ENCODE data around the gene SLC43A3.

Gene SLC43A3

GRCh38 chr11:57391111-57391510, 35.8 kb downstream of the SLC43A3 start:
- Histone ChIP-seq H3K4me3 (ENCODE audit: control insufficient read depth in 1 of 7, extremely low read depth in 1 of 7, insufficient read depth in 4 of 7, low read depth in 2 of 7, low read length in 6 of 7) (no peak overlapping the region), H3K9me3 (ENCODE audit: control extremely low read depth in 1 of 5, control insufficient read depth in 4 of 5, insufficient read depth in 2 of 5, low read depth in 1 of 5, low read length in 4 of 5) (no peaks in the 10 kb centered on the region), H3K27ac (ENCODE audit: insufficient read depth in 1 of 2, low read depth in 1 of 2, low read length in 2 of 2, poor library complexity in 1 of 2, severe bottlenecking in 2 of 2) (no peak overlapping the region), H3K27me3 (replicated peaks in 2 of 5; ENCODE audit: control insufficient read depth in 4 of 5, insufficient read depth in 5 of 5, low read length in 4 of 5) (no peaks in the 10 kb centered on the region), H3K4me1 (ENCODE audit: control extremely low read depth in 1 of 4, control insufficient read depth in 4 of 4, insufficient read depth in 4 of 4, low read length in 3 of 4) (peaks cover 0 to 30% (median 3%) of the 10 kb centered on the region in 4 experiments), H3K36me3 (ENCODE audit: control insufficient read depth in 4 of 4, insufficient read depth in 4 of 4, low read length in 3 of 4) (no peaks in the 10 kb centered on the region)
- CTCF ChIA-PET: interaction anchor here (1.1 kb wide), 1 partner anchor 10 kb away, joined by 3 read pairs; the partner anchor contains the start of gene PRG3
- 100% methylated on average over 1 of the region's 3 CpGs for WGBS (ENCODE audit: insufficient coverage)
- POLR2A ChIA-PET: no interaction called here
- no peak for DNase-seq

- WGBS (ENCODE audit: insufficient coverage): 76% methylated on average over 2 of the region's 2 CpGs
- POLR2A ChIA-PET: no interaction called here
Observed at GRCh38 chr11:57390535-57390934, 36.4 kb downstream of the SLC43A3 start, which contains the start of gene PRG2. PRG2 (minus strand) TSS chr11:57390650; CDS start chr11:57389944, 706 bp downstream.

GRCh38 chr11:57387289-57388030, 39.5 kb downstream of the SLC43A3 start:
- Histone ChIP-seq H3K9me3 (ENCODE audit: control extremely low read depth in 1 of 5, control insufficient read depth in 4 of 5, insufficient read depth in 2 of 5, low read depth in 1 of 5, low read length in 4 of 5) (no peaks in the 10 kb centered on the region), H3K27ac (ENCODE audit: insufficient read depth in 1 of 2, low read depth in 1 of 2, low read length in 2 of 2, poor library complexity in 1 of 2, severe bottlenecking in 2 of 2) (no peak overlapping the region), H3K4me3 (ENCODE audit: control insufficient read depth in 1 of 7, extremely low read depth in 1 of 7, insufficient read depth in 4 of 7, low read depth in 2 of 7, low read length in 6 of 7) (no peak overlapping the region), H3K4me1 (ENCODE audit: control extremely low read depth in 1 of 4, control insufficient read depth in 4 of 4, insufficient read depth in 4 of 4, low read length in 3 of 4) (peaks cover 0 to 26% (median 8%) of the 10 kb centered on the region in 4 experiments), H3K36me3 (ENCODE audit: control insufficient read depth in 4 of 4, insufficient read depth in 4 of 4, low read length in 3 of 4) (no peaks in the 10 kb centered on the region), H3K27me3 (replicated peaks in 2 of 5; ENCODE audit: control insufficient read depth in 4 of 5, insufficient read depth in 5 of 5, low read length in 4 of 5) (no peaks in the 10 kb centered on the region)
- 87% methylated on average over 11 of the region's 16 CpGs for WGBS (ENCODE audit: insufficient coverage)
- DNase-seq: peak; percentile 45 to 72 (median 68)
- ChIA-PET CTCF (interaction anchor here (0.8 to 2.5 kb wide), 11 partner anchors 8 to 140 kb away, joined by 3 to 8 read pairs (median 4); no protein-coding TSS in a partner anchor), POLR2A (no interaction called here)

More at GRCh38 chr11:57390535-57390934, 36.4 kb downstream of the SLC43A3 start, which contains the start of gene PRG2:
- H3K4me1 ChIP-seq (ENCODE audit: control extremely low read depth in 1 of 4, control insufficient read depth in 4 of 4, insufficient read depth in 4 of 4, low read length in 3 of 4): peaks cover 0 to 25% (median 3%) of the 10 kb centered on the region in 4 experiments
- H3K36me3 ChIP-seq (ENCODE audit: control insufficient read depth in 4 of 4, insufficient read depth in 4 of 4, low read length in 3 of 4): no peaks in the 10 kb centered on the region
- no peak for DNase-seq
- H3K4me3 ChIP-seq (ENCODE audit: control insufficient read depth in 1 of 7, extremely low read depth in 1 of 7, insufficient read depth in 4 of 7, low read depth in 2 of 7, low read length in 6 of 7): no peak within 1 kb of the TSS
- no peaks in the 10 kb centered on the region for H3K9me3 ChIP-seq (ENCODE audit: control extremely low read depth in 1 of 5, control insufficient read depth in 4 of 5, insufficient read depth in 2 of 5, low read depth in 1 of 5, low read length in 4 of 5)
- H3K27me3 ChIP-seq (replicated peaks in 2 of 5; ENCODE audit: control insufficient read depth in 4 of 5, insufficient read depth in 5 of 5, low read length in 4 of 5): no peaks in the 10 kb centered on the region
- CTCF ChIA-PET: interaction anchor here (1.9 kb wide), 1 partner anchor 10 kb away, joined by 5 read pairs; the partner anchor contains the start of gene PRG3
- no peak within 1 kb of the TSS for H3K27ac ChIP-seq (ENCODE audit: insufficient read depth in 1 of 2, low read depth in 1 of 2, low read length in 2 of 2, poor library complexity in 1 of 2, severe bottlenecking in 2 of 2)

- peaks cover 0 to 20% (median 8%) of the 10 kb centered on the region in 4 experiments for H3K4me1 ChIP-seq (ENCODE audit: control extremely low read depth in 1 of 4, control insufficient read depth in 4 of 4, insufficient read depth in 4 of 4, low read length in 3 of 4)
- POLR2A ChIA-PET: no interaction called here
- no peak for DNase-seq
- CTCF ChIA-PET: interaction anchor here (0.6 to 2.2 kb wide), 10 partner anchors 7 to 141 kb away, joined by 3 to 7 read pairs (median 4); no protein-coding TSS in a partner anchor
- H3K9me3 ChIP-seq (ENCODE audit: control extremely low read depth in 1 of 5, control insufficient read depth in 4 of 5, insufficient read depth in 2 of 5, low read depth in 1 of 5, low read length in 4 of 5): no peaks in the 10 kb centered on the region
- 98% methylated on average over 4 of the region's 5 CpGs for WGBS (ENCODE audit: insufficient coverage)
- no peaks in the 10 kb centered on the region for H3K27me3 ChIP-seq (replicated peaks in 2 of 5; ENCODE audit: control insufficient read depth in 4 of 5, insufficient read depth in 5 of 5, low read length in 4 of 5)
- no peak overlapping the region for H3K4me3 ChIP-seq (ENCODE audit: control insufficient read depth in 1 of 7, extremely low read depth in 1 of 7, insufficient read depth in 4 of 7, low read depth in 2 of 7, low read length in 6 of 7)
- H3K27ac ChIP-seq (ENCODE audit: insufficient read depth in 1 of 2, low read depth in 1 of 2, low read length in 2 of 2, poor library complexity in 1 of 2, severe bottlenecking in 2 of 2): no peak overlapping the region
- H3K36me3 ChIP-seq (ENCODE audit: control insufficient read depth in 4 of 4, insufficient read depth in 4 of 4, low read length in 3 of 4): no peaks in the 10 kb centered on the region
Observed at GRCh38 chr11:57386178-57386940, 40.6 kb downstream of the SLC43A3 start.

- peaks cover 0 to 9% (median 5%) of the 10 kb centered on the region in 4 experiments for H3K4me1 ChIP-seq (ENCODE audit: control extremely low read depth in 1 of 4, control insufficient read depth in 4 of 4, insufficient read depth in 4 of 4, low read length in 3 of 4)
- H3K9me3 ChIP-seq (ENCODE audit: control extremely low read depth in 1 of 5, control insufficient read depth in 4 of 5, insufficient read depth in 2 of 5, low read depth in 1 of 5, low read length in 4 of 5): no peaks in the 10 kb centered on the region
- DNase-seq: no peak
- ChIA-PET POLR2A (no interaction called here), CTCF (interaction anchor here (0.9 to 1.4 kb wide), 5 partner anchors 8 to 22 kb away, joined by 3 to 5 read pairs (median 3); no protein-coding TSS in a partner anchor)
- H3K4me3 ChIP-seq (ENCODE audit: control insufficient read depth in 1 of 7, extremely low read depth in 1 of 7, insufficient read depth in 4 of 7, low read depth in 2 of 7, low read length in 6 of 7): no peak within 1 kb of the TSS
- H3K36me3 ChIP-seq (ENCODE audit: control insufficient read depth in 4 of 4, insufficient read depth in 4 of 4, low read length in 3 of 4): no peaks in the 10 kb centered on the region
- WGBS (ENCODE audit: insufficient coverage): 95% methylated on average over 2 of the region's 2 CpGs
- H3K27me3 ChIP-seq (replicated peaks in 2 of 5; ENCODE audit: control insufficient read depth in 4 of 5, insufficient read depth in 5 of 5, low read length in 4 of 5): peaks cover 0 to 4% (median 0%) of the 10 kb centered on the region in 5 experiments
- H3K27ac ChIP-seq (ENCODE audit: insufficient read depth in 1 of 2, low read depth in 1 of 2, low read length in 2 of 2, poor library complexity in 1 of 2, severe bottlenecking in 2 of 2): no peak within 1 kb of the TSS
Observed at GRCh38 chr11:57380975-57381374, 45.9 kb downstream of the SLC43A3 start, which contains the start of gene PRG3. PRG3 (minus strand) TSS chr11:57381150; CDS start chr11:57380708, 442 bp downstream.

- 47% methylated on average over 9 of the region's 10 CpGs for WGBS (ENCODE audit: insufficient coverage)
- no peaks in the 10 kb centered on the region for H3K36me3 ChIP-seq (ENCODE audit: control insufficient read depth in 4 of 4, insufficient read depth in 4 of 4, low read length in 3 of 4)
- peaks cover 0 to 4% (median 0%) of the 10 kb centered on the region in 5 experiments for H3K27me3 ChIP-seq (replicated peaks in 2 of 5; ENCODE audit: control insufficient read depth in 4 of 5, insufficient read depth in 5 of 5, low read length in 4 of 5)
- no peak overlapping the region for H3K27ac ChIP-seq (ENCODE audit: insufficient read depth in 1 of 2, low read depth in 1 of 2, low read length in 2 of 2, poor library complexity in 1 of 2, severe bottlenecking in 2 of 2)
- peaks cover 0 to 15% (median 12%) of the 10 kb centered on the region in 4 experiments for H3K4me1 ChIP-seq (ENCODE audit: control extremely low read depth in 1 of 4, control insufficient read depth in 4 of 4, insufficient read depth in 4 of 4, low read length in 3 of 4)
- no peak overlapping the region for H3K4me3 ChIP-seq (ENCODE audit: control insufficient read depth in 1 of 7, extremely low read depth in 1 of 7, insufficient read depth in 4 of 7, low read depth in 2 of 7, low read length in 6 of 7)
- DNase-seq: peak in 2 of 3 donors; percentile 25 to 36
- ChIA-PET POLR2A (no interaction called here), CTCF (interaction anchor here (1.1 to 2.1 kb wide), 7 partner anchors 8 to 113 kb away, joined by 3 to 6 read pairs (median 4); no protein-coding TSS in a partner anchor)
- H3K9me3 ChIP-seq (ENCODE audit: control extremely low read depth in 1 of 5, control insufficient read depth in 4 of 5, insufficient read depth in 2 of 5, low read depth in 1 of 5, low read length in 4 of 5): no peaks in the 10 kb centered on the region
Observed at GRCh38 chr11:57379732-57380131, 47.2 kb downstream of the SLC43A3 start.

Measured in common myeloid progenitor, CD34-positive (primary cell).